Measurements from ENCODE around the gene ZC3HAV1.

ZC3HAV1 gene

DNA sequence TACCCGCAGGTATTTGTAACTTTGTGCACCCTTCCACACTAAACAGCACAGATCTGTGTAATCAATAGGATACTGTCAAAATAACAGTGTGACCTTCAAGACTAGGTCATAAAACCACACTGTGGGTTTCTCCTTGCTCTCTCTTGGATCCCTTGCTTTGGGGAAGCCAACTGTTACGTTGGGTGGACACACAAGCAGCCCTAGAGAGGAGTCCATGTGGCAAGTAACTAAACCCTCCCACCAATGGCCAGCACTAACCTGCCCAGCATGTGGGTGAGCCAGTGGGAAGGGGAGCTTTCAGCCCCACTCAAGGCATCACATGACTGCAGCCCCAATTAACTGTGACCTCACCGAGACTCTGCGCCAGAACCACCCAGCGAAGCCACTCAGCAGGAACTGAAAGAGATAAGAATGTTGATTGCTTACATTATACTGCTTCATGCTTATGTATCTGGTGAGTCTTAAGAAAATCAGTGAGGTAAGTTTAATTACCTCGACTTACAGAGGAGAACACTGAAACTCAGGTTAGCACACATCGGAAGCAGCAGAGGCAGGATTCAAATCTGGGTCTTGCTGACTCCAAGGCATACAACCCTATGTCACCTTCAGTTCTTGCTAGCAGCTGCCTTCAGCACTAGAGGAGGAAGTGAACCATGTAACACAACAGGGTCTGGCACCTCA lies 9.4 kb upstream of the ZC3HAV1 start:
- TF ChIP-seq, protein P1, sequence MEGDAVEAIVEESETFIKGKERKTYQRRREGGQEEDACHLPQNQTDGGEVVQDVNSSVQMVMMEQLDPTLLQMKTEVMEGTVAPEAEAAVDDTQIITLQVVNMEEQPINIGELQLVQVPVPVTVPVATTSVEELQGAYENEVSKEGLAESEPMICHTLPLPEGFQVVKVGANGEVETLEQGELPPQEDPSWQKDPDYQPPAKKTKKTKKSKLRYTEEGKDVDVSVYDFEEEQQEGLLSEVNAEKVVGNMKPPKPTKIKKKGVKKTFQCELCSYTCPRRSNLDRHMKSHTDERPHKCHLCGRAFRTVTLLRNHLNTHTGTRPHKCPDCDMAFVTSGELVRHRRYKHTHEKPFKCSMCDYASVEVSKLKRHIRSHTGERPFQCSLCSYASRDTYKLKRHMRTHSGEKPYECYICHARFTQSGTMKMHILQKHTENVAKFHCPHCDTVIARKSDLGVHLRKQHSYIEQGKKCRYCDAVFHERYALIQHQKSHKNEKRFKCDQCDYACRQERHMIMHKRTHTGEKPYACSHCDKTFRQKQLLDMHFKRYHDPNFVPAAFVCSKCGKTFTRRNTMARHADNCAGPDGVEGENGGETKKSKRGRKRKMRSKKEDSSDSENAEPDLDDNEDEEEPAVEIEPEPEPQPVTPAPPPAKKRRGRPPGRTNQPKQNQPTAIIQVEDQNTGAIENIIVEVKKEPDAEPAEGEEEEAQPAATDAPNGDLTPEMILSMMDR (IDR thresholded peaks at IDR 0.05; ENCODE audit: control insufficient read depth, insufficient read depth, low read depth, low read length, missing control alignments), result no peak
- no peak for DNase-seq (ENCODE audit: low read depth)
- no peak overlapping the region for H3K4me3 ChIP-seq (ENCODE audit: control insufficient read depth, low read depth, low read length)

DNA sequence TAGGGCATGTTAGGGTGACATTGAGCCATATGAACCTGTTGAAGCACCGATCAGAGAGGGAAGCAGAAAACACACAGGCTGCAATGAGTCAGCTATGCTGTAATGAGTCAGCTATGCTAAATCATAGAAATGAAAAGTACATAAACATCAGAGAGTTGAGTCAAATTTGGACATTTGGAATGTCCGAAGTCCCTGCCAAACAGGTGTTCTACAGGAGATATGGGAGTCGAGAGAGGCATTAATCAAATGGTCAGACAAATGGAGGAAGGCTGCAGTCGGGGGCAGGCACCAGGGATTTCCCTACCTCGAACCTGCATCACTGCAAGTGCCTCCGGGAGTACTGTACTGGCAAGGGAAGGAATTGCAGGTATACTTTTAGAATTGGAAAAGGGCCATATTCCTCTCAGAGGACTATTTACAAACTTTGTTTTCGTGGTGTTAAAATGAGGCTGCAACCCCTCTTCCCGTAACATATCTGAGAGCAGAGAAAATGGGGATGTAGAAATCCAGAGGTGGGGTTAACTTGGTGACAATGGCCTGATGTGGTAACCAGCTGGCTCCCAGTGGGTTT lies 8.8 kb upstream of the ZC3HAV1 start:
- DNase-seq (ENCODE audit: low read depth), result no peak
- TF ChIP-seq, protein P1 (IDR thresholded peaks at IDR 0.05; ENCODE audit: control insufficient read depth, insufficient read depth, low read depth, low read length, missing control alignments), result no peak
- no peak overlapping the region for H3K4me3 ChIP-seq (ENCODE audit: control insufficient read depth, low read depth, low read length)

DNA sequence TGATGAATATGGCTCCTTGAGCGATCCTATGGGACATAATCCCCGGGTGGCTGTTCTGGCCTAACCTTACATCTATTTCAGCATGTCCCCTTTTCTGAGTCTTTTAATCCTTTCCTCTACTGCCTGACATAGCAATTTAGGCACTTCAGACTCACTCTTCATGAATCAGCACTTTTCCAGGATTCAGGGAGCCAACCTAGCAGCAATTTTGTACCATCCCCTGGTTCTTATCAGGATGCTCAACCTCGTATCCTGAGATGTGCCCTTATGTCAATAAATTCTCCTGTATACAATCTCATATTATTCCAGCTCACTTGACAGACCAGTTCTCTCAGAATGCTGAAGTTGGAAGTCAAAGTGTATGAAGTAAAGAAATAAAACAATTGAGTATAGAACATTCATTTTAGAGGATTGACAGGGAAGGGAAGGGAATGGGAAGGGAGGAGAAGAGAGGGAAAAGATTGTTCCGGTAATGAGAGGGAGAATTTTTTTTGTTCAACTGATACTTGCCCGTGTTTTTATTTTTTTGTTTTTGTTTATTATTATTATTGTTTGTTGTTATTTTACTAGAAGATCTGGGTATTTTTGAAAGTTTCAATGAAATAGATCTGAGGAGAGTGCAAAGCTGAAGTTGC lies 8.2 kb upstream of the ZC3HAV1 start:
- TF ChIP-seq, protein P1 (IDR thresholded peaks at IDR 0.05; ENCODE audit: control insufficient read depth, insufficient read depth, low read depth, low read length, missing control alignments), result no peak
- no peak for DNase-seq (ENCODE audit: low read depth)
- H3K4me3 ChIP-seq (ENCODE audit: control insufficient read depth, low read depth, low read length), result no peak overlapping the region

DNA sequence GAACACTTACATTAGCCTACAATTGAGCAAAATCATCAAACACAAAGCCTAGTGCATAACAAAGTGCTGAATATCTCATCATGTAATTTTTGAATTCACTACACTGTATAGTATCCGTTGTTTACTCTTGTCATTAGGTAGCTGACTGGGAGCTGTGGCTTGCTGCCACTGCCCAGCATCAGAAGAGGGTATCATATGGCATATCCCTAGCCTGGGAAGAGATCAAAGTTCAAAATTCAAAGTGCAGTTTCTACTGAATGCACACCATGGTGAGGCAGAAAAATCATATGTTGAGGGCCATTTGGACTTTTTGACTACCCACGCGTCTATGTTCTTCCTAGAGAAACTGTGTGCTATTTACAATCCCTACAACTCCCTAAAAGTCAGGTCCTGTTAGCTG lies 7.5 kb upstream of the ZC3HAV1 start:
- TF ChIP-seq, protein P1 (IDR thresholded peaks at IDR 0.05; ENCODE audit: control insufficient read depth, insufficient read depth, low read depth, low read length, missing control alignments), result no peak
- no peak for DNase-seq (ENCODE audit: low read depth)
- no peak overlapping the region for H3K4me3 ChIP-seq (ENCODE audit: control insufficient read depth, low read depth, low read length)

DNA sequence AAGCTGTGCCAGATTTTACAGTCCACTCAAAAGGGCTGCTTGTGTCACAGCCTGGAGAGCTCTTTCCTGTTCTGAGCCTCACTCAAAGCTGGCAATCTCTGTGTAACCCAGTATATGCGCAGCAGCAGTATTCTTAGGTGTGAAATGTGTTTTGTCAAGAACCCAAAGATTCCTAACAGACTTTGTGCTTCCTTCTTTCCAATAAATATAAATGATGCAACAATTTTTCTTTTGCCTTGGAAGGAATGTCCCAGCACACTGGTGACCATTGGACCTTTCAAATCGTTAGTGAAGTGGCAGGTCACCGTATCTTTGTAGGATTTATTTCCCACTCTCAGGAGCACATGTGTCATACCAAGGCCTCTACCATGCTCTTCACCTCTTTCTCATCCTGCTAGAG lies 5.6 kb upstream of the ZC3HAV1 start:
- H3K4me3 ChIP-seq (ENCODE audit: control insufficient read depth, low read depth, low read length), result no peak overlapping the region
- TF ChIP-seq, protein P1 (IDR thresholded peaks at IDR 0.05; ENCODE audit: control insufficient read depth, insufficient read depth, low read depth, low read length, missing control alignments), result no peak
- no peak for DNase-seq (ENCODE audit: low read depth)

DNA sequence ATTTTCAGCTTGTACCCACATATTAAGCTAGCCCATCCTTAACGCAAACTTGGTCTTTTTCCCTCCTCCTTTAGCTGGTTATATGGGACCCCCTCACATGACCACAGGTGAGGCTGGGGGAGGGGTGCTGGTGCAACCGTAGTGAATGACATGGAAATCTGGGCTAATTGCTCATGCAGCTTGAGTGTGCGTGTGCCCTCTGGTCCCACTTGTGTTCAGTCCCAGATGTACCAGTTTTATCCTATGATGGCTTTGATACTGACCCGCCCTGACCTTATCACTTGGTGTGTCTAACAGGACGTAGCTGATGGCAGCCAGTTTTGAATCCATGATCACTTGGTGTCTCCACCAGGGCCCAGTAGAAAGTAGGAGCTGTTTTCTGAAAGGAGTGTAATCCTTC lies 5.1 kb upstream of the ZC3HAV1 start:
- no peak overlapping the region for H3K4me3 ChIP-seq (ENCODE audit: control insufficient read depth, low read depth, low read length)
- no peak for DNase-seq (ENCODE audit: low read depth)
- TF ChIP-seq, protein P1 (IDR thresholded peaks at IDR 0.05; ENCODE audit: control insufficient read depth, insufficient read depth, low read depth, low read length, missing control alignments), result no peak

Measured in AG09309 (cell line).